ENCODE measurements around the gene HOXC11.
A peak's percentile ranks its signal among the peaks of the same experiment; 100 is the strongest.

HOXC11 gene

DNA sequence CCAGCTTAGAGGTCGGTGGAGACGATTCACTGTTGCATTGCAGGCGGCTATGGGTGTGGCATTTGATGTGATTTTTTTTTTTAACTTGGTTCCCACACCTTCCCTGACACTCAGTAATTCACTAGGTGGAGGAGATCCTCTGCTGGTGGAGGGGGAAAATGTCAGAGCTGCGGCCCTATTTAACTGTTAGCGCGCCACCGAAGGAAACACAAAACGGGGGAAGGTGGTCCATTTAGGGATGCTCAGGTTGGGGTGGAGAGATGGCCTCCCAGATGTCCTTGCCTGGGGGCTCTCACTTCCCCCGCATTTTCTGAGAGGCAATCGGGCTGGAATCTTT lies 22.5 kb upstream of the HOXC11 start:
- H3K9me3 ChIP-seq = no peaks in the 10 kb centered on the region
- in situ Hi-C loops (cut with MboI; ENCODE audit: low sequenced_read_pairs) = no loop called here
- no peak for DNase-seq (ENCODE audit: low spot score in 2 of 2)
- H3K4me3 ChIP-seq = no peak overlapping the region
- no peaks in the 10 kb centered on the region; the same call in 1 of the 2 replicates for H3K36me3 ChIP-seq (replicated peaks)
- H3K4me1 ChIP-seq = peaks cover 8% of the 10 kb centered on the region
- peaks cover under 1% of the 10 kb centered on the region; the same call in 1 of the 2 replicates for H3K27me3 ChIP-seq (ENCODE audit: low read depth)

DNA sequence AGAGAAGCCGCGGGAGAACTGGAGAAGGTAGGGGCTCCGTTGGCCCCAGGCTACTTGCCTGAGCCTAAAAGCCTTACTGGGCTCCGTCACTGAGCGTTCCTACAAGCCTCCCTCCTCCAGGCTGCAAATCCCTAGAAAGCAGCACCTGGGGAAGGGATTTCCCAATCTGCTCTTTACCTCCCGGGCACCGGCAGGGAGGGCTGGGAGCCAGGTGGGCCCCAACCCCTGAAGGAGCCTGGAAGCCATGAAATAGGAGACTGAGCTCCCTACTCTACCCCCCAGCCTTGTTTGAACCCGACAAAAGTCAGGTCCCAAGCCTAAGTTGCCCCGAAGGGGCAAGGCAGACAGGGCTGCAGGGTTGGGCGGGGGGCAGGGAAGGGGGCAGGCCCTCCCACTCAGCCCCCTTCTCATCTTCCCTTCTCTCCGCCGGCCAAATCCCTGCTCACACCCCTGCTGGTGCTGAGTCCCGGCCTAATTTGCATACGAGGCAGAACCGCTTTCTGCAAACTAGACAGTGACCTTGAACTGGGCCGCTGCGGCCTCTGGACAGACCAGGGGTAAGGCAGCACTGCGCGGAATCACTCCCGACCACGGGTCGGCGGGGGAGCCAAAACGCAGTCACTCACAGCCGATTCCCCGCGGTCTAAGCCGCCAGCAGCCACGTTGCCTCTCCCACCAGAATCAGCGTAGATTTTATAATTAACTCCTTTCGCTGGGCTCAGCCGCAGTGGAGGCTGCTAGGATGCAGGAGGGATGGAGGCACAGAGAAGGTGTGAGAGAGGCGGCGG lies 21.9 kb upstream of the HOXC11 start:
- peaks cover 8% of the 10 kb centered on the region for H3K4me1 ChIP-seq
- DNase-seq (ENCODE audit: low spot score in 2 of 2) = no peak
- H3K4me3 ChIP-seq = no peak overlapping the region
- H3K36me3 ChIP-seq (replicated peaks) = no peaks in the 10 kb centered on the region; the same call in 1 of the 2 replicates
- H3K27me3 ChIP-seq (ENCODE audit: low read depth) = peaks cover 6% of the 10 kb centered on the region
- H3K9me3 ChIP-seq = no peaks in the 10 kb centered on the region
- in situ Hi-C loops (cut with MboI; ENCODE audit: low sequenced_read_pairs) = no loop called here

DNA sequence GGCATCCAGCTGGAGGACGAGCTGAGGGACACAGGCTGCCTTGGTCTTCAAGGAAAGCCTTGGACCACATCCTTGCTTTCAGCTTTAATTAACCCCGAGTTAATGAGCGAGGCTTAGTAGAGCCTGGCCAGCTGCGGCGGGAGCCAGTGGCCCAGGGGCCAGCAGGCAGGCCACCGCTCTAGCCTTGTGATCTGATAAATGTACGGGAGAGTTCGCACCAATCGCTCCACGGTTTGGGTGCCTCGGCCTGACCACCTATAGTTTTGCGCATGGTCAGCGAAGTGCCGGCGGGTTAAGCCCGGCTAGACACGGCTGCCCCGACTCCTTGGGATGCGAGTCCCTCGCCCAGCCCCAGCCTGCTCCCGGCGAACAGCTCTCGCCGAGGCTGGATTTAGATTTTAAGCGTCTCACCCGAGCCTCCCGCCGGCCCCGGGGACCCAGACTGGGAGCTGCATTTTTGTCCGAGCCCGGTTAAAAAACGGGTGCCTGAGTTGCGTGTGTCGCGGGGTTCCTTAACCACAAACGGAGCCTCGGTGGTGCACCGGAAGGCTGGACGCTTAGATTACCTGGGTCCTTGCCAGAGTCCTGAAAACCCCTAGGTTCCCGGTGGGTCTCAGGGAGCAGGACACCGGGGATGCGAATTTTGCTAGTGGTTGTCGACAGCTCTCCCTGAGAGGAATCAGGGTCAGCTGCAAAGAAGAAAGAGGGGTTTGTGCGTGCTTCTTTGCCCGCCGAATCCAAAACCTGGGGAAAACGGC lies 21.2 kb upstream of the HOXC11 start:
- no peak overlapping the region for H3K4me3 ChIP-seq
- H3K36me3 ChIP-seq (replicated peaks) = no peaks in the 10 kb centered on the region
- DNase-seq (ENCODE audit: low spot score in 2 of 2) = no peak
- peaks cover 12% of the 10 kb centered on the region for H3K27me3 ChIP-seq (ENCODE audit: low read depth)
- H3K4me1 ChIP-seq = peaks cover 8% of the 10 kb centered on the region
- in situ Hi-C loops (cut with MboI; ENCODE audit: low sequenced_read_pairs) = no loop called here
- H3K9me3 ChIP-seq = no peaks in the 10 kb centered on the region

DNA sequence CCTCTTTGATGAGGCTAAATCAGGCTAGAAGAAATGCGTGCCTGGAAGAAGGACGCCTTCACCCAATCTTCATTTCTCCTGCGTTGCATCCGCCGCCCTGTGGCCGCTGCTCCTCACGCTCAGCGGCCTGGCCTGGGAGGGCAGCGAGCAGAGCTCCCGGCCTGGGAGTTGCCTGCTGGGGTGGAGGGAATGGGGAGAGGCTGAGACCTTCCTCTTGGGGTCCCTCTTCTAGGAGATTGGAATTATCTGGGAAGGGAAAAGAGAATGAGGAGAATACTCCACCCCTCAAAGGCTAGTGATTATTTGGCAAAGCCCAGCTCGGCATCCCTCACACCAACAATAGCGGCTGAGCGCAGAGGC lies 20.6 kb upstream of the HOXC11 start:
- Histone ChIP-seq H3K36me3 (replicated peaks) (no peaks in the 10 kb centered on the region), H3K4me1 (peaks cover 8% of the 10 kb centered on the region), H3K9me3 (no peaks in the 10 kb centered on the region), H3K27me3 (ENCODE audit: low read depth) (peaks cover 17% of the 10 kb centered on the region), H3K4me3 (no peak overlapping the region)
- in situ Hi-C loops (cut with MboI; ENCODE audit: low sequenced_read_pairs) = no loop called here
- DNase-seq (ENCODE audit: low spot score in 2 of 2) = no peak

DNA sequence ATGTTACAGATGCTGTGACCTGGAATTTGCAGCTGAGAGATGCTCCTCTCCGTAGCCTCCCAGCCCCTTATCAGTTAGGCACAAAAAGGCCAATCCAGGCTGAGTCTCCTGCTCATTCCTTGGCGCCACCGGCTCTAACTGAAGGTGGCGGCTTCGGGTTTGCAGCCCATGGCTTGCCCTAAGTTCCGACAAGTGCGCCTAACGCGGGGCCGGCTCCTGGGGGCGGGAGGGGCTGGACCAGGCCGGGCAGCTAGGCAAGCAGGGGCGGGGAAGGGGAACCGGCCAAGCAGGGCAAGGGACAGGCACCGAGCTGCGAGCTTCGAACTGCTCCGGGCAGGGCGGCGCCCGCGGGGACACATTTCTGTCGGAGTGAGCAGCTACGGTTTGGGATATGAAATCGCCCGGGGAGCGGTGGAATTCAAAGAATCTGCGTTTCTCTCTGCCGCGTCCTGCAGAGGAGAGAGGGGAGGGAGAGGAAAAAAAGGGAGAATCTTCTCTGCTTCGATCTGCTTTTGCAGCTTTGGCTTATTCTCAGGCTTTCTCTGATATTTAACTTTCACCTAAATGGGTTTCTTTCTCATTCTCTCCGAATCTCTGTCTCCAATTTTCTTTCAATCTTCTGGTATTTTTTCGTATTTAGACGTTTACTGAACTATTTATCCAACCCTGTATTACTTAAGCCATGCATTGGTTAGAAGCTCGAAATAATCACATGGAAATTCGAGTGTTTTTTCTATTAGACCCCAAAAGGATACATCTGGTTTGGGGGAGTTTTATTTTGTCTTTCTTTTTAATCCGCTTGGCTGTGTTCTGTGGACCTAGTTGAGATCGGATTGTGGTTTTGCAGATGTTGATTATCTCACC lies 19.8 kb upstream of the HOXC11 start:
- peak; percentile 21 to 76 for DNase-seq (ENCODE audit: low spot score in 2 of 2)
- H3K27me3 ChIP-seq (ENCODE audit: low read depth) = peaks cover 17% of the 10 kb centered on the region
- H3K4me3 ChIP-seq = no peak overlapping the region

DNA sequence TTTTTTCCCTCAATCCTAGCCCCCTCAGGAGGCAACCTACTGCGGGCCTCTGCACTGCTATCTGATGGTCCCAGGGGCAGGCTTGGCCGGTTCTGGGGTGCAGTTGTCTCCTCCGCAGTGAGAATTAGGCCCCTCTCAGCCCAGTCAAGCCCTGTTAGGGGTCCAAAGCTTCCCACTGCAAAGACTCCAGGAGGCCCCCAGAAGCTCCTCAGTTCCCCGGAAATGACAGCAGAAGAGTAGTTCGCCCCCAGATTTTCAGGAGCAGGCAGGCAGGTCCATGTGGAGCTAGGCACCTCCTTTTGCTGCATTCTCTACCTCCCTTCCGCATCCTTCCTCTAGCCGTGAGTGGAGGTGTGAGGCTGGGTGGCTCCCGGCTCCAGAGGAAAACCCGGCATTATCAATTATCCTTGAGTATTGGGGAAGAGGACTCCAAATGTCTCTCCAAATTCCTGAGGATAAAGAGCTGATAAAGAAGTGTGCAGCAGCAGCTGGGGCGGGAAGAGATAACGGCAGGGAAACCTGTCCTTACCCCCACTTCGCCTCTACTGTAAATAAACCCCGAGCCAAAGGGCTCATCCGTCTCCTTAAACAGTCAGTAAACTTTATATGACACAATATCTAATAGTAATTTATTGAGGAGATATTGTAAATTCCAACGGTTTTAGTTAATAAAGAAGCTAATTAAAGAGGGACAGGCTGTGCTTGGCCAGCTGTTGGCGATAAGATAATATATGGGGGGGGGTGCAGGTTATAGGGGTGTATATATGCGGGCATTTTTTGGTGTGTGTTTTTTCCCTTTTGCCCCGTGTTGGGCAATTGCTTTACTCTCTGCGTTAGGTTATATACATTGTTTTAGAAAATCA lies 18.9 kb upstream of the HOXC11 start:
- no peak for DNase-seq (ENCODE audit: low spot score in 2 of 2)
- H3K9me3 ChIP-seq = no peaks in the 10 kb centered on the region

More for the DNA sequence above, 19.8 kb upstream of the HOXC11 start:
- in situ Hi-C loops (cut with MboI; ENCODE audit: low sequenced_read_pairs) = no loop called here
- Histone ChIP-seq H3K36me3 (replicated peaks) (no peaks in the 10 kb centered on the region), H3K4me1 (peaks cover 8% of the 10 kb centered on the region), H3K9me3 (no peaks in the 10 kb centered on the region)

DNA sequence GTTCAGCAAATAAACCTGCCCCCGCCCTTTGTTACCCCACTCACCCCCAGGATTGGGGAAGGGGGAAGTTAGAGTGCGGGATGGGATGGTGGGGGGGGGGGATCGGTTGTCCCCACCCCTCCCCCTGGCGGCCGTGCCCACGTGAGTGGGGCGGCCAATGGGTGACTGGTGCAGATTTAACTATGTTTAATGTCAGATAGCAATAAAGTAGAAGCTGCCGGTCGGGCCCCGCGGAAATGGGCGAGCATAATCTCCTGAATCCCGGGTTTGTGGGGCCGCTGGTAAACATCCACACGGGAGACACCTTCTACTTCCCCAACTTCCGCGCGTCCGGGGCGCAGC lies 18.3 kb upstream of the HOXC11 start, which contains the start of gene HOXC12:
HOXC12 (plus strand) TSS at position 210 of the 342 bp plus-strand sequence; CDS start at position 237, 27 bp downstream.
- no peak for DNase-seq (ENCODE audit: low spot score in 2 of 2)
- Histone ChIP-seq H3K4me3 (no peak within 1 kb of the TSS), H3K36me3 (replicated peaks) (no peaks in the 10 kb centered on the region), H3K27me3 (ENCODE audit: low read depth) (peaks cover 19% of the 10 kb centered on the region), H3K9me3 (no peaks in the 10 kb centered on the region), H3K4me1 (peaks cover 8% of the 10 kb centered on the region)
- in situ Hi-C loops (cut with MboI; ENCODE audit: low sequenced_read_pairs) = no loop called here

More for the DNA sequence above, 18.9 kb upstream of the HOXC11 start:
- Histone ChIP-seq H3K36me3 (replicated peaks) (no peaks in the 10 kb centered on the region), H3K27me3 (ENCODE audit: low read depth) (peaks cover 19% of the 10 kb centered on the region), H3K4me3 (no peak overlapping the region), H3K4me1 (peaks cover 8% of the 10 kb centered on the region)
- in situ Hi-C loops (cut with MboI; ENCODE audit: low sequenced_read_pairs) = no loop called here

DNA sequence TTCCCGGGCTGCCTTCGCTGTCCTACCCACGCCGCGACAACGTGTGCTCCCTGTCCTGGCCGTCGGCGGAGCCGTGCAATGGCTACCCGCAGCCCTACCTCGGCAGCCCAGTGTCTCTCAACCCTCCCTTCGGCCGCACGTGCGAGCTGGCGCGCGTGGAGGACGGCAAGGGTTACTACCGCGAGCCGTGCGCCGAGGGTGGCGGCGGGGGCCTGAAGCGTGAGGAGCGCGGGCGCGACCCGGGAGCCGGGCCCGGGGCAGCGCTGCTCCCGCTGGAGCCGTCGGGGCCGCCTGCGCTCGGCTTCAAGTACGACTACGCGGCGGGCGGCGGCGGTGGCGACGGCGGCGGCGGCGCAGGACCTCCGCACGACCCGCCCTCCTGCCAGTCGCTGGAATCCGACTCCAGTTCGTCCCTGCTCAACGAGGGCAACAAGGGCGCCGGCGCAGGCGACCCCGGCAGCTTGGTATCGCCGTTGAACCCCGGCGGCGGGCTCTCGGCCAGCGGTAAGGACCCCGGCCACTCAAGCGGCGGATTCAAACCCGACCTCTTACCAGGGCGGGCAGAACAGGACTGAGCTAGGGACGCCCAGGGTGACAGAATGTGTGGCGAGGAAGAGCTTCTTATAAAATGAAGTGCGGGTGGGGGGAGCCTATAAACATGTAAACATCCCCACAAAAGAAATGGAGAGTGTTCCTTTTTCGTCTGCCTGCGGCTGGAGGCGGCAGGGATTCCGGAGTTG lies 17.7 kb upstream of the HOXC11 start:
- no peaks in the 10 kb centered on the region for H3K36me3 ChIP-seq (replicated peaks)
- peaks cover 8% of the 10 kb centered on the region for H3K4me1 ChIP-seq
- no peak overlapping the region for H3K4me3 ChIP-seq
- no peak for DNase-seq (ENCODE audit: low spot score in 2 of 2)
- peaks cover 19% of the 10 kb centered on the region for H3K27me3 ChIP-seq (ENCODE audit: low read depth)
- H3K9me3 ChIP-seq = no peaks in the 10 kb centered on the region
- in situ Hi-C loops (cut with MboI; ENCODE audit: low sequenced_read_pairs) = no loop called here

DNA sequence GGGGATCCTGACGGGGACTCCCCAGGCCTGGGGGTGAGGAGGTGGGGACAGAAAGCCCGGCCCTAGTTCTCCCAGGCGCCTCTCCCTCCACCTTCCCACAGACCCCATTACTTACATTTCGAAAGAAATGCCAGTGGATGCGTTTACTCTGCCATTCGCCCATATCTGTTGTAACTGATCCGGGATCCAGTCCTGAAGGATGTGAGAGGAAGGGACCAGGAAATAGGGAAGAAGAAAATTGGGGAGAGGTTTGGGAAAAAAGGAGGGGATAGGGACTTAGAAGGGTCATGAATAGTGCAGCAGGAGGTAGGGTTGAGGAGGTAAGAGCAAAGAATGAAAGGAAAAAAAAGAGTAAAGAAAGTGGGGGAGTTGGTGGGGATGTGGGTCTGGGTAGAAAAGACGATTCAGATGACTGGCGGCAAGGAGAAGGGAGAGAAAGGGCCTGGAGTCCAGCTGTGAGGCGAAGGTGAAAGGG lies 17.1 kb upstream of the HOXC11 start:
- in situ Hi-C loops (cut with MboI; ENCODE audit: low sequenced_read_pairs) = no loop called here
- no peak overlapping the region for H3K4me3 ChIP-seq

DNA sequence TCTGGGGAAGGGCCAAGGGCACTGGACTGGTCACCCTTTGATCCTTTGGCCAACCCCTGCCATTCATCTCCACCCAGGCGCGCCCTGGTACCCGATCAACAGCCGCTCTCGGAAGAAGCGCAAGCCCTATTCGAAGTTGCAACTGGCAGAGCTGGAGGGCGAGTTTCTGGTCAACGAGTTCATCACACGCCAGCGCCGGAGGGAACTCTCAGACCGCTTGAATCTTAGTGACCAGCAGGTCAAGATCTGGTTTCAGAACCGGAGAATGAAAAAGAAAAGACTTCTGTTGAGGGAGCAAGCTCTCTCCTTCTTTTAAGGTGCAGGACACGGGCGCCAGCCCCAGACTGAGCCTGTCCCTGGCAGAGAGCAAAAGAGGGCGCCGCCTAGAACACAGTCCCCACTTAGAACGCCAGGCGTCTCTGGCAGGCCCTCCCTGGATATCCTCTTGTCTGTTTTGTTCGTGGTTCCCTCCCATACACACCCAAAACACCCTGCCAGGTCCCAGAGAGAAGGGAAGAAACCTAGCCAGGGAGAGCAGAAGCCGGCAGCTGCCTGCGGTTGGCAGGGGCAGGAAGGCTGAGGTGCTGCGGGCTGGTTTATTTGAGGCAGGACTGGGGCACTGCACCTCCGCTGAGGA lies 16.6 kb upstream of the HOXC11 start:
- H3K4me3 ChIP-seq = no peak overlapping the region
- DNase-seq (ENCODE audit: low spot score in 2 of 2) = no peak
- in situ Hi-C loops (cut with MboI; ENCODE audit: low sequenced_read_pairs) = no loop called here
- no peaks in the 10 kb centered on the region for H3K36me3 ChIP-seq (replicated peaks)
- H3K27me3 ChIP-seq (ENCODE audit: low read depth) = peaks cover 19% of the 10 kb centered on the region
- no peaks in the 10 kb centered on the region for H3K9me3 ChIP-seq
- peaks cover 8% of the 10 kb centered on the region for H3K4me1 ChIP-seq

More for the DNA sequence above, 17.1 kb upstream of the HOXC11 start:
- Histone ChIP-seq H3K27me3 (ENCODE audit: low read depth) (peaks cover 19% of the 10 kb centered on the region), H3K9me3 (no peaks in the 10 kb centered on the region), H3K4me1 (peaks cover 8% of the 10 kb centered on the region), H3K36me3 (replicated peaks) (no peaks in the 10 kb centered on the region)
- no peak for DNase-seq (ENCODE audit: low spot score in 2 of 2)

DNA sequence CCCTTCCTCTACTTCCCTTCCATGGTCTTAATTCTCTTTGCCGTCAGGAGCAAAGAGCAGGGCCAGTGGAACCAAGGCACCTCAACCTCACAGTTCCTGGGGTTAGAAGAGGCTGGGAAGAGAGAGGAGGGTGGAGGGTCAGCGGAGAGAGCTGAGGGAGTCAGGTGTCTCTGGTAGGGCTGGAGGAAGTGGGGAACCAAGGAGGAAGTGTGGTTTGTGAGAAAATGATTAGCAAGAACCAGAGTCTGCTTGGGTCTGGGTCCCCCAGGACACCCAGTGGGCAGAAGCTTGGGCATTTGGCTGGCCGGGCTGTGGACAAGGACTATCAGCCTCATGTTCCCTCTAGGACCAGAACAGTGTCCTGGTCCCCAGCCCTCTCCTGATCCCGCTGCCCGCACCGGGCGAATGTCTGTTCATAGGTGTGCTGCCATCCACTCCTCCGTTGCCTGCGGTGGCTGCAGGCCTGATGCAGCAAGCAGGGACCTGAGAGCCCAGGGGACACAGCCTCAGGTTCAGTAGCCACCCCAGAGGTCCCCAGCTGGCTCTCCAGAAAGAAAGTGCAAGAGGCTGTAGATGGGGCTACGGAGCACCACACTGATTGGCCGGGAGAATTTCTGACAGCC lies 15.9 kb upstream of the HOXC11 start:
- DNase-seq (ENCODE audit: low spot score in 2 of 2) = no peak
- H3K4me3 ChIP-seq = no peak overlapping the region
- no peaks in the 10 kb centered on the region for H3K9me3 ChIP-seq
- H3K27me3 ChIP-seq (ENCODE audit: low read depth) = peaks cover 19% of the 10 kb centered on the region
- in situ Hi-C loops (cut with MboI; ENCODE audit: low sequenced_read_pairs) = no loop called here
- H3K4me1 ChIP-seq = peaks cover 8% of the 10 kb centered on the region
- H3K36me3 ChIP-seq (replicated peaks) = no peaks in the 10 kb centered on the region

DNA sequence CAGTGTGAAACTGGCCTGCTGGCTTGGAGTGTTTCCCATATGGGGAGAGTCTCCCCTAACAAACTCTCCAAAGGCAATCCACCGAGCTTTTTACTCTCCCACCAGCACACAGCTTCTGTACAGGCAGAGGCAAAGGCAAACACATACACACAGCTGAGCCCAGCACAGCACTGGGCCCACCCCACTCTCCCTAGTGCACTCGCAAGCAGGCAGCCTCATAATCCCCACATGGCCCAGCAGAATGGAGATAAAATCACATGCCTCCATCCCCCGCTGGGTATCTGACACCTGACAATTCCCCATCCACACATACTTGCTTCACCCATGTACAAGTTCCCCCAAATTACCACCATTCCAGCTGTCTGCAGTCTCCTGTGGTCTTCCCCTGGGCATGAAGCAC lies 14.8 kb upstream of the HOXC11 start:
- Histone ChIP-seq H3K4me1 (peaks cover 8% of the 10 kb centered on the region), H3K9me3 (no peaks in the 10 kb centered on the region), H3K36me3 (replicated peaks) (no peaks in the 10 kb centered on the region), H3K27me3 (ENCODE audit: low read depth) (peaks cover 19% of the 10 kb centered on the region), H3K4me3 (no peak overlapping the region)
- DNase-seq (ENCODE audit: low spot score in 2 of 2) = no peak
- in situ Hi-C loops (cut with MboI; ENCODE audit: low sequenced_read_pairs) = no loop called here
